Astrocyte of the spinal cord (primary cell): ENCODE measurements around the gene TBX2.
"Not testable (repeated sequence)": the region's sequence is repeated elsewhere in the genome, so short reads cannot be mapped to it uniquely, and the experiment has no call there.

Source experiments
- DNase-seq: peaks from one replicate; pipeline ENCODE4 v3.0.0; 2011; ENCODE audit warnings: low read depth, low spot score
- H3K4me3 ChIP-seq: 2 replicates; pipeline ENCODE4 v1.5.1; 2011; ENCODE audit warnings: low read depth, mild to moderate bottlenecking, low read length, moderate library complexity
- CTCF ChIP-seq: IDR thresholded peaks from 2 replicates; pipeline ENCODE4 v1.5.1; 2012; ENCODE audit warnings: low read depth, mild to moderate bottlenecking, low read length, inconsistent platforms
- in situ Hi-C: cut with HindIII; loops from 2 replicates; pipeline ENCODE4 v1.10.0; 2017; ENCODE audit warnings: low sequenced_read_pairs

TBX2 gene

GRCh38 chr17:61431594-61432311 is 32.1 kb downstream of the TBX2 start:
- no peak for TF ChIP-seq CTCF
- DNase-seq = peak; percentile 58
- in situ Hi-C loops = no loop called here
- H3K4me3 ChIP-seq = no peak overlapping the region

- in situ Hi-C loops = no loop called here
- TF ChIP-seq CTCF = no peak
- H3K4me3 ChIP-seq = no peak overlapping the region
- no peak for DNase-seq
Observed at GRCh38 chr17:61436273-61436672, 36.6 kb downstream of the TBX2 start.

- H3K4me3 ChIP-seq = no peak overlapping the region
- TF ChIP-seq CTCF = no peak
- in situ Hi-C loops = no loop called here
Observed at GRCh38 chr17:61436995-61437704, 37.5 kb downstream of the TBX2 start.

GRCh38 chr17:61440697-61441096 is 41.1 kb downstream of the TBX2 start:
- no peak for TF ChIP-seq CTCF
- H3K4me3 ChIP-seq = no peak overlapping the region
- no peak for DNase-seq
- in situ Hi-C loops = no loop called here

More at GRCh38 chr17:61436995-61437704, 37.5 kb downstream of the TBX2 start:
- no peak for DNase-seq

GRCh38 chr17:61441507-61441906 is 41.9 kb downstream of the TBX2 start:
- H3K4me3 ChIP-seq, DNase-seq, in situ Hi-C loops: not testable (repeated sequence)

GRCh38 chr17:61442136-61442775 is 42.6 kb downstream of the TBX2 start:
- DNase-seq = no peak
- TF ChIP-seq CTCF = no peak
- H3K4me3 ChIP-seq = no peak overlapping the region
- in situ Hi-C loops = no loop called here

- no peak for DNase-seq
- TF ChIP-seq CTCF = no peak
- no peak overlapping the region for H3K4me3 ChIP-seq
- in situ Hi-C loops = no loop called here
Observed at GRCh38 chr17:61442878-61443474, 43.3 kb downstream of the TBX2 start.
